ENCODE measurements around the gene FN1. TPM values are rescaled to one million over a fixed set of nuclear protein-coding genes. Genes with fewer than 3 reads are reported as not detected.
"Not testable (repeated sequence)": the region's sequence is repeated elsewhere in the genome, so short reads cannot be mapped to it uniquely, and the experiment has no call there.

The FN1 gene
- total and polyA plus RNA-seq, 2 donors (not counting 1 experiment from before 2014, with no cell fraction given) = 3,629 to 5,906 TPM

GRCh38 chr2:215409331-215410127 lies 26.3 kb downstream of the FN1 start:
- Histone ChIP-seq H3K4me1 (ENCODE audit: control insufficient read depth, extremely low read depth, insufficient read depth, low read length) (peaks cover 17% of the 10 kb centered on the region), H3K9me3 (ENCODE audit: control insufficient read depth, insufficient read depth, low read depth, low read length) (no peaks in the 10 kb centered on the region), H3K27ac (ENCODE audit: insufficient read depth, low read length) (peak overlapping the region; percentile 24), H3K4me2 (ENCODE audit: extremely low read depth, insufficient read depth, low read length) (no peak overlapping the region), H3K36me3 (ENCODE audit: control insufficient read depth, insufficient read depth, low read length) (peaks cover 28% of the 10 kb centered on the region), H2AFZ (ENCODE audit: low read length) (no peak overlapping the region), H3K4me3 (replicated peaks in 1 of 4; ENCODE audit: control extremely low read depth in 1 of 4, insufficient read depth in 1 of 4, low read depth in 3 of 4, low read length in 4 of 4) (no peak overlapping the region), H3K79me2 (ENCODE audit: control insufficient read depth, insufficient read depth, low read length) (peaks cover 20% of the 10 kb centered on the region), H3K9ac (ENCODE audit: insufficient read depth, low read length) (no peak overlapping the region), H3K27me3 (ENCODE audit: control insufficient read depth, insufficient read depth, low read length) (no peaks in the 10 kb centered on the region), H4K20me1 (ENCODE audit: control insufficient read depth, extremely low read depth, insufficient read depth, low read length) (no peaks in the 10 kb centered on the region)
- TF ChIP-seq EZH2 (IDR thresholded peaks at IDR 0.05; ENCODE audit: low read length, missing control alignments) = no peak
- no peak for TF ChIP-seq CTCF (conservative IDR thresholded peaks at IDR 0.05 in 1 of 2, IDR thresholded peaks at IDR 0.05 in 1 of 2; ENCODE audit: low read depth in 1 of 2, low read length in 2 of 2)
- DNase-seq (ENCODE audit: low read depth in 2 of 2) = peak in 1 of 2 donors; percentile 64

DNA sequence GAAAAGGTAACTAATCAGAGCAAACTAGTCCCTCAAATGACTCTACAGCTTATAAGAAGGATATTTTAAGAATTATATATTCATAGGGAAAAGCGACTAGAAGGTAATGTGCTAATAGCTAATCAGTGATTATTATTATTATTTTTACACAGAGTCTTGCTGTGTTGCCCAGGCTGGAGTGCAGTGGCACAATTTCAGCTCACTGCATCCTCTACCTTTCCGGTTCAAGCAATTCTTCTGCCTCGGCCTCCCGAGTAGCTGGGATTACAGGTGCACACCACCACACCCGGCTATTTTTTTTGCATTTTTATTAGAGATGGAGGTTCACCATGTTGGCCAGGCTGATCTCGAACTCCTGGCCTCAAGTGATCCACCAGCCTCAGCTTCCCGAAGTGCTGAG lies 27.4 kb downstream of the FN1 start:
- not testable (repeated sequence) for DNase-seq (ENCODE audit: low read depth in 2 of 2); H3K9me3 ChIP-seq (ENCODE audit: control insufficient read depth, insufficient read depth, low read depth, low read length); H3K27me3 ChIP-seq (ENCODE audit: control insufficient read depth, insufficient read depth, low read length); H4K20me1 ChIP-seq (ENCODE audit: control insufficient read depth, extremely low read depth, insufficient read depth, low read length); H3K9ac ChIP-seq (ENCODE audit: insufficient read depth, low read length); H3K4me2 ChIP-seq (ENCODE audit: extremely low read depth, insufficient read depth, low read length); H2AFZ ChIP-seq (ENCODE audit: low read length); H3K27ac ChIP-seq (ENCODE audit: insufficient read depth, low read length); H3K4me3 ChIP-seq (replicated peaks in 1 of 4; ENCODE audit: control extremely low read depth in 1 of 4, insufficient read depth in 1 of 4, low read depth in 3 of 4, low read length in 4 of 4)
- Histone ChIP-seq H3K79me2 (ENCODE audit: control insufficient read depth, insufficient read depth, low read length) (peaks cover 21% of the 10 kb centered on the region), H3K4me1 (ENCODE audit: control insufficient read depth, extremely low read depth, insufficient read depth, low read length) (peaks cover 12% of the 10 kb centered on the region), H3K36me3 (ENCODE audit: control insufficient read depth, insufficient read depth, low read length) (peaks cover 28% of the 10 kb centered on the region)

GRCh38 chr2:215407590-215408264 lies 28.1 kb downstream of the FN1 start:
- no peak overlapping the region for H3K27ac ChIP-seq (ENCODE audit: insufficient read depth, low read length)
- H3K4me2 ChIP-seq (ENCODE audit: extremely low read depth, insufficient read depth, low read length) = no peak overlapping the region
- H4K20me1 ChIP-seq (ENCODE audit: control insufficient read depth, extremely low read depth, insufficient read depth, low read length) = peaks cover under 1% of the 10 kb centered on the region
- no peak overlapping the region for H2AFZ ChIP-seq (ENCODE audit: low read length)
- no peaks in the 10 kb centered on the region for H3K27me3 ChIP-seq (ENCODE audit: control insufficient read depth, insufficient read depth, low read length)
- peaks cover 20% of the 10 kb centered on the region for H3K79me2 ChIP-seq (ENCODE audit: control insufficient read depth, insufficient read depth, low read length)
- H3K9ac ChIP-seq (ENCODE audit: insufficient read depth, low read length) = no peak overlapping the region
- H3K36me3 ChIP-seq (ENCODE audit: control insufficient read depth, insufficient read depth, low read length) = peaks cover 25% of the 10 kb centered on the region
- peak; percentile 49 to 54 for DNase-seq (ENCODE audit: low read depth in 2 of 2)
- no peaks in the 10 kb centered on the region for H3K9me3 ChIP-seq (ENCODE audit: control insufficient read depth, insufficient read depth, low read depth, low read length)
- no peak for TF ChIP-seq EZH2 (IDR thresholded peaks at IDR 0.05; ENCODE audit: low read length, missing control alignments)
- H3K4me1 ChIP-seq (ENCODE audit: control insufficient read depth, extremely low read depth, insufficient read depth, low read length) = peaks cover 8% of the 10 kb centered on the region
- H3K4me3 ChIP-seq (replicated peaks in 1 of 4; ENCODE audit: control extremely low read depth in 1 of 4, insufficient read depth in 1 of 4, low read depth in 3 of 4, low read length in 4 of 4) = no peak overlapping the region

- H3K79me2 ChIP-seq (ENCODE audit: control insufficient read depth, insufficient read depth, low read length) = peaks cover 20% of the 10 kb centered on the region
- no peak overlapping the region for H2AFZ ChIP-seq (ENCODE audit: low read length)
- DNase-seq (ENCODE audit: low read depth in 2 of 2) = no peak
- no peaks in the 10 kb centered on the region for H3K9me3 ChIP-seq (ENCODE audit: control insufficient read depth, insufficient read depth, low read depth, low read length)
- H3K9ac ChIP-seq (ENCODE audit: insufficient read depth, low read length) = no peak overlapping the region
- no peak overlapping the region for H3K4me2 ChIP-seq (ENCODE audit: extremely low read depth, insufficient read depth, low read length)
- H3K36me3 ChIP-seq (ENCODE audit: control insufficient read depth, insufficient read depth, low read length) = peaks cover 23% of the 10 kb centered on the region
- TF ChIP-seq CTCF (conservative IDR thresholded peaks at IDR 0.05 in 1 of 2, IDR thresholded peaks at IDR 0.05 in 1 of 2; ENCODE audit: low read depth in 1 of 2, low read length in 2 of 2) (no peak), EZH2 (IDR thresholded peaks at IDR 0.05; ENCODE audit: low read length, missing control alignments) (no peak)
- H3K27ac ChIP-seq (ENCODE audit: insufficient read depth, low read length) = no peak overlapping the region
- peaks cover 8% of the 10 kb centered on the region for H3K4me1 ChIP-seq (ENCODE audit: control insufficient read depth, extremely low read depth, insufficient read depth, low read length)
- no peaks in the 10 kb centered on the region for H3K27me3 ChIP-seq (ENCODE audit: control insufficient read depth, insufficient read depth, low read length)
- peaks cover 2% of the 10 kb centered on the region for H4K20me1 ChIP-seq (ENCODE audit: control insufficient read depth, extremely low read depth, insufficient read depth, low read length)
- H3K4me3 ChIP-seq (replicated peaks in 1 of 4; ENCODE audit: control extremely low read depth in 1 of 4, insufficient read depth in 1 of 4, low read depth in 3 of 4, low read length in 4 of 4) = no peak overlapping the region
These were observed 28.8 kb downstream of the FN1 start for GRCh38 chr2:215407061-215407460.
